GM21737 (cell line): Measurements from ENCODE around the gene TMEM86B.
"Not testable (repeated sequence)": the region's sequence is repeated elsewhere in the genome, so short reads cannot be mapped to it uniquely, and the experiment has no call there.

Experiments used
- ATAC-seq: cut with Tn5 transposase; IDR thresholded peaks from one replicate; pipeline ENCODE4 v1.9.1; 2021; ENCODE audit warnings: mild to moderate bottlenecking, moderate library complexity; ENCODE audit not compliant: unreplicated experiment

The TMEM86B gene

DNA sequence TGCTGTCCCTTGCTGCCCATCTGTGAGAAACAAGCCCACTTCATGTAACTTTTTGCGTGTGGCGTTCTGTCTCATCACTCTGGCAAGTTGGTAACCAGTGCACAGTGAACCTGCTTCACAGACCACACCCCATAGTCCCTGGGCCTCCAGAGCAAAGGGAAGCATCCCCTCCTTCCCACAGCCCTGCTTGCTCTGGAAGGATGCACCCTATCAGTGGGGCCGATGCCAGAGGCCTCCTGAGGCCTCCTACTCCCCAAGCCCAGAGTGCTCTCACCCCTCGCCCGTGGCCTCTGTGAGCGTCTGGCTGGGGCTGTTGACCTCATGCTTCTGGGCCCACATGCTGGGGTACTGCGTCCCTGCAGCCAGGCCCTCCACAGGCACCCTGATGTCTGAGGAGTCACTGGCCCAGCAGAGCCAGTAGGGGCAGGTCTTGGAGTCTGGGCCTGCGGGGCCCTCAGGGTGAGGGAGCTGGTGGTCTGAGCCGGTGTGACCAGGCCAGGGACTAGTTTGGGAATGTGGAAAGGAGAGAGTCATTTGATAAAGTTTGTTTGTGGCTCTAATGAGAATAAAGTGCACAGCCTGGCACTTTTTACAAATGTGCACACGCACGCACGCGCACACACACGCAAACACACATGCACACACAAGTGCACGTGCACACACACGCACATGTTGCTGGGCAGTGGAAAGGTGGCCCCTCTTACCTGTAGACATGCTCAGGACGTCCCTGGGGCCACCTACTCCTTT is 5.1 kb downstream of the TMEM86B start:
- ATAC-seq, result no peak

DNA sequence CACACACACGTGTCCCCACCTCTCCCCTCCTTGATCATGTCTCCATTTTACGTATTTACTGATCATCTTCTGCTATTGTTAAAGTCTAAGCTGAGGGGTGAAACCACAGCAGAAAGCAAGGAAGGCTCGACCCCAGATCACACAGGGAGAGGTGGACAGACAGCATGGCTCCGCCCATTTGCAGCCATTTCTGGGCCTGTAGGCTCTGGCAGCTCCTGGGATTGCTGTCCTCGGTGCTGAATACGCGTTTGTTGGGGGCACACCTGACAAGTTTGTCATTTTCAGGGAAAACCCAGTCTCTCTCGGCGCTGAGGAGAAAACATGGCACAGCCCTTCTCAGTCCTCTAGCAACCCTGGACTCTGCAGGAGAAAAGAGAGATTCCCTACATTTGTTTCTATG is 8.0 kb downstream of the TMEM86B start:
- ATAC-seq, result no peak

DNA sequence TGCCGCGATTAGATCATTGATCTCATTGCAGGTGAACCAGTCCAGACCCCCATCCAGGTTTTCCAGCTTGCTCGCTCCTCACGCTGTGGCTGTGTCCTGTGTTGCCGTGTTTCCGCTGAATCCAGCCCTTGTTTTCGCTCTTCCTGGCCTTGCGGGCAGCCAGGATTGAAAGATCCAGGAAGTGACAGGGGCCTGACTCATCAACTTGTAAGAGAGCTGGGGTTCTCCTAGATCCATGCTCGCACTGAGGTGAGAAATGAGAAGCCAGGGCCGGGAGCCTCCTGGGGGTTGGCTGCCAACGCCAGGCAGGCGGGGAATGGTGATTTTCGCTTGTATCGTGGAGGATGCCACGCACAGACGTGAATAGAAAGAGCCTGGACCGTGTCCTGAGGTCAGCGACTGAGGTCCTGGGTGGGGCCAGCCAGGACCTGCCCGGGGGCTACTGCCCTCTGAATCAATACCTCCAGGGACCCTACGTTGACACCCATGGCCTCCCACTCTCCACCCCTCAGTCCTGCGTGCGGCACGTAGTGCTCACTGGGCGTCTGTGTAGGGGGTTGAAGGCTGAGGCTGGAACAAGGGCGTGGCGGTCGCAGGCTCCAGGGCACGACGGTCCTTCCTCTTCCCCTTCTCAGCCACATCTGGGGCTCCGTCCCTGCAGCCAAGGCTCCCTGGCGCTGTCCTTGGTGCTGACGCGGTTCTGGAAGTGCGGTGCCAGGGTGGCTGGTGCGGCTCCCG is 11.9 kb downstream of the TMEM86B start:
- ATAC-seq, result no peak

DNA sequence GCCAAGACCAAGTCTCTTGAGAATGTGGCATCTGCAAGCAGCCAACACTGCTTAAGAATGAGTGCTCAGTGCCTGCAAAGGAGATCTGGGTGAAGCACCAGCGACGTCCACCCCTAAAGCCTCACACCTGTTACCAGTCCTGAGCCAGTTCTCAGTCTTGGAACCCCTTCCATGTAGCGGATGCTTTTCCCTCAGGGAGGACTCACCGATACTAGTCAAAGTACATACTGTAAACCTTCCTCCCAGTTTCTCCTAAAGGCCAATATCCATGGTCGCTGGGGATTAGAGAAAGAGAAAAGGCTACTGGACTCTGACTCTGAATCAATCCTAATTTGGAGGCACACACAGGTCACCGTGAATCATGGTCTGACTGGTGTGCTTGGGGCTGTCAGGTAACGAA is 15.0 kb downstream of the TMEM86B start:
- ATAC-seq, result no peak

DNA sequence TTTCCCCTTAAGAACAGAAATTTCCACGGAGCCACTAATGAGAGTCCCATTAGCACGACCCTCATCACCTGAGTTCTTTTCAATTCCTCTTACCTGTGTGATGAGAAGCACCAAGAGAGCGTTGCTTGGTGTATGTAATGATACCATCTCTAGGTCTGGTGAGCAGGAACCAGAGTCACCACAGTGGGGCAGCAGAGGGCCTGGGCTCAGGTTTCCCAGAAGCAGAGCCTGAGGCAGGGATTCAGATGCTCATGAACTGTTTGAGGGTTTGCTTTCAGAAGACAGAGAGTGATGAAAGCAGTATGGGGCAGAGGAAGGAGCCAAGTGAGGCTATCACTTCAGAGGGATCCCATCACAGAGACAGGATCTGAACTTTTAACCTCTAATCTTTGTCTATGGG is 16.1 kb downstream of the TMEM86B start:
- no peak for ATAC-seq

DNA sequence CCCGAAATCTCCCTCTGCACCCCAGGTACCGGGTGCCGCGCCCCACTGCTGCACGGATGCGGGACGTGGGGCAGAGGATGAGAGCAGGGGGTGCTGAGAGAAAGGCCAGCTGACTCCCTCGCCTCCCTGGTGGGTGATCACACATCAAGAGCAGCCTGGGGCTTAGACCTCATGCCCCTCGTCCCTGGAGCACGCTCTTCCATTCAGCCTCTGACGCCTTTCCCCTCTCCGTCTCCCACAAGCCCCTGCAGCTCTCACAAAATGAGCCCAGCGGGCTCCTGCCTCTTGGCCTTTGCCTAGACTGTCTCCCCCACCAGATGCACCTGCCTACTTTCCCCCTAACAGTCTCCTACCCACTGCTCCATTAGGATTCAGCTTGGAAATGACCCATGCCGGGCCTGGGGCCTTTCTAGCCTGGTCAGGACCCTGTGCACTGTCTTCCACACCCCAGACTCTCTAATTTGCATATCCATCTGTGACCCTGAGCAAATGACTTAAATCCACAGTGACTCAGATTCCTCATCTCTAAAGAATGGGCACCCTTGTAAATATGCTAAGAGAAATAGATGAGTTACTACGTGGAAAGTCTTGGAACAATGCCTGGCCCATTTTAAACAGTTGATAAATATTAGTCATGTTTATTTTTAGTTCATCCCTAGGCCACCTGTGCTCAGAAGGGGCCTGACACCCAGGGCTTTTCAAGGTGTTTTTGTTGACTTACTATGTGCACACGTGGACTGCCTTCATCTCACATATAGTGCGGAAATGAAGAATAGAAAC is 18.7 kb downstream of the TMEM86B start:
- ATAC-seq, result no peak

DNA sequence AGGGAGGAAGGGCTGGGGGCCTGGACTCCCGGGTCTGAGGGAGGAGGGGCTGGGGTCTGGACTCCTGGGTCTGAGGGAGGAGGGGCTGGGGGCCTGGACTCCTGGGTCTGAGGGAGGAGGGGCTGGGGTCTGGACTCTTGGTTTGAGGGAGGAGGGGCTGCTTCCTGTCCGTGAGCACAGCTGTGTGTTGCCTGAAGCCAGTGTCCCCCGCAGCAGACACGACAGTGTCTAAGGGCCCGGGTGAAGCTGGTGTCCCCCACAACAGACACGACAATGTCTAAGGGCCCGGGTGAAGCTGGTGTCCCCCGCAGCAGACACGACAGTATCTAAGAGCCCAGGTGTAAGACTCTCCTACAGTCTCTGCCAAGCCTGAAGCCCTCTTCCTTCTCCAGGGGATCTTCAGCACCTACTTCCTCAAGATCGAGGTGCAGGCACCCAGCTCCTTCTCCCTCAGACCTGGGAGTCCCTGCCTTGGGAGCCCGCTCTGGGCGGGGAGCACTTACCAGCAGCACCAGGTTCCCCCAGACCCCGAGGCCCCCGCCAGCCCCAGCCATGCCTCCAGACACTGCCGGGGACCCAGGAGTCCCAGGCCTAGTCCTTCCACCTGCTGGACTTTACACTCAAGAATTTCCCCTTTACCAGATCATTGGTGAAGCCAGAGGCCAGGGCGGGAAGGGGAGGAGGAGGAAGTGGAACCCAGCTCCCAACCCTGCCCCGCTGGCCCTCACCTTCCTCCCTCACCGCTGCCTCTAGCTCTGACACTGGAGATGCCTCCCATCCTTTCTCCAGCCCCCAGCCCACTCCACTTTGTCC is 19.5 kb downstream of the TMEM86B start, which contains the start of gene PTPRH:
Gene PTPRH, minus strand, starts transcription at position 622 of the 813 bp plus-strand sequence. Its CDS starts 68 bp downstream, at position 554.
- no peak for ATAC-seq

DNA sequence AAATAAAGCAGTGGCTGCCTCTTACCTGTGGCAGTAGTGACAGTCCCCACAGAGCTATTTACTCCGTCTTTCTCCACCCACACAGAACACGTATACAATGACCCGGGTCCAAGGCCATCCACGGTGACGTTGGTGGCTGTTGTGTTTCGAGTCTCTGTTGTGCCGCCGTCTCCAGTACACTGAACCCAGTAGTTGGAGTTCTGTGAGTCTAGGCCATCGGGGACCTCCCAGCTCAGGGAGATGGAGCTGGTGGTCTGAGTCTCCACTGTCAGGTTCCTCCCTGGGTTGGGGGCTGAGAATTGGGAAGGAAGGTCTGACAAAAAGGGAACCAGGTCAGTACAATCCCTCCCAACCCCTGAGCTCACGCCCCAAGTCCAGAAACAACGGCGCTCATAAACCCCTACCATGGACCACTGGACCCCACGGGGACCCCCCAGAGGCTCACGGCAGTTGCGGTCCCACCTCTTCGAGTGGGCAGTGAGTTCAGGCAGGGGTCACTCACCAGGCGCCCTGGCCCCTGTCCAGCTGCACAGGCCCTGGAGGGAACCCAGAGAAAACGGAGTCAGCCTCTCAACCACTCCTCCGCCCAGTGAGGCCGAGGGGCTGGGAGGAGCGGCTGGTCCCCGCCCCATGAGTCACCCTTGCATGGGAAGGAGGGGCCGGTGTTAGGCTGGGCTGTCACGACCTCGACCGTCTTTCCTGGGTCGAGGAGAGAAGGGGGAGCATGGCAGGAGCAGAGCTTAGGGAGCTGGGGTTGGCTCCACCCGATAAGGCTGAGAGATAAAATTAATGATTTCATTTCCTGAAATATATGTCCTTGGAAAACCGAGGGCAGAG is 21.7 kb downstream of the TMEM86B start:
- ATAC-seq, result no peak

DNA sequence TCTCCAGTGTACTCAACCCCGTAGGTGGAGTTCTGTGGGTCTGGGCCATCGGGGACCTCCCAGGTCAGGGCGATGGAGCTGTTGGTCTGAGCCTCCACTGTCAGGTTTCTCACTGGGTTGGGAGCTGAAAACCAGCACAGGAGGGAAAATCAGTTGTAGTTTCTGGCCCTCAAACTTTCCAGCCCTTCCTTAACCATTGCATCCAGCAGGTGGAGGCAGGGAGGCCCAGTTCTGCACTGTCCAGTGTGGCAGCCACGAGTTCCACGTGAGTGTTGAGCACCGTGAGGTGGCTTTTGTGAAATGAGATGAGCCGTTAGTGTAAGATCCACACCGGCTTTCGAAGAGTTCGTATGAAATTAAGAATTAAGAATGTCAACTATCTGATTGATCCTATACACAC is 26.4 kb downstream of the TMEM86B start:
- not testable (repeated sequence) for ATAC-seq

DNA sequence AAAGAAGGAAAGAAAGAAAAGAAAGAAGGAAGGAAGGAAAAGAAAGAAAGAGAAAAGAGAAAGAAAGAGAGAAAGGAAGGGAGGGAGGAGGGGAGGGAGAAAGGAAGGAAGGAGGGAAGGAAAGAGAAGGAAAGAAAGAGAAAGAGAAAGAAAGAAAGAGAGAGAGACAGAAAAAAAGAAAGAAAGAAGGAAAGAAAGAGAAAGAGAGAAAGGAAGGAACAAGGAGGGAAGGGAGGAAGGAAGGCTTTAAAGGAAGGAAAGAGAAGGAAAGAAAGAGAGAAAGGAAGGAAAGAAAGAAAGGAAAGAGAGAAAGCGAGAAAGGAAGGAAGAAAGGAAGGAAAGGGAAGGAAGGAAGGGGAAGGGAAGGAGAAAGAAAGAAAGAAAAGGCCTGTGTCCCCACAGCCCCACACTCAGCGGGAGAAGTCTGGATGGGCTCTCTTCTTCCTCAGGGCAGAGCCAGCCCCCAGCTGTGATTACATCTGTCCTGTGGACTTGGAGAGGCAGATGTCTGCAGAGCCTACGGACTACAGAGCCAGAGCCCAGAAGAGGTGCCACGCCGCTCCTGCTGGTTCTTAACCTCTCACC is 28.9 kb downstream of the TMEM86B start:
- ATAC-seq, result no peak

DNA sequence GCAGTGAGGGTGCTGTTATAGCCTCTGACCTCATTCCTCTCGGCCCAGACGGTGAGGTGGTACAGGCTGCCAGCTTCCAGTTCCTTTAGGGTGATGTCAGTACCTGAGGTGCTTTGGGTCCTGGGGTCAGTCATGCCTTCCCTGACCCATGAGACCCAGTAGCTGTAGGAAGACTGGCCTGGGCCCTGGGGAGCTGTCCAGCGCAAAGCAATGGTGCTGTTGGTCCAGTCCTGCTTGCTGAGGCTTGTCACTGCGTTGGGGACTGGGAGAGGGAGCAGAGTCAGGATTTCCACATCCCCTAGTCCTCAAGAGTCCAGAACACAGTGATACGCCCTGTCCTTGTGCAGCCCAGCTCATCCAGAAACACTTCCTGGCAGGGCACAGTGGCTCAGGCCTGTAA is 29.9 kb downstream of the TMEM86B start:
- ATAC-seq, result no peak

DNA sequence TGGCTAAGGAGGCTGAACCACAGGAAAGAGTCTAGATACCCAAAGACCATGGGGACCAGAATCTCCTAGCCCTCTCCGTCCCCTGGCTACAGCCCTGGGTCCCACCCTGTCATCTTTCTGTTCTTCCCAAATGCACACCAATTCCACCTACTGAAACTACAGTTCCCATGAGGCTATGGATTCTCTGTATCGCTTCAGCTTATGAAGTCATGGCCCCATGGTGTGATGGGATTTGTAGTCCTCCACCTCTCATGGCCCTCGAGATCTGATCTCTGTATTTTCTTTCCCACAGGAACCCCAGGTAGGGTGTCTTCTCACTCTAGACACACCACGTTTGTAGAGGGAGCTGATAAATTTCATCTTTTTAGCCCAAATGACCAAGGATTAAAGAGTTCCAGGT is 31.0 kb downstream of the TMEM86B start:
- ATAC-seq, result no peak

DNA sequence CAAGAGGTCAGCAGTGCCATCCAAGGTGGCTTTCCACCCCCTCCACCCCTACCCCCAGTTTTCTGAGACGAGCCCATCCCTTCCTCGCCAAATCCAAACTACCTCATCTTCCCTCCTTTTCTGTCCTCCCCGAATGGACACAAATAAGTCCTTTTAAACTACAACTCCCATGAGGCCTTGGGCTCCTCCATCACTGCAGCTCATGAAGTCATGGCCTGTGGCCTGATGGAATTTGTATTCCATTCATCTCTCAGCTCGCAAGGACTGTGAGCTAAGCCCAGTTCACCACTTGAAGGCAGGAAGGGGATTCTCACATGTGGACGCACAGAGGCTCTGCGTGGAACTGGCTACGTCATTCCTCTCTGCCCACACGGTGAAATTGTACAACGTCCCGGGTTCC is 31.8 kb downstream of the TMEM86B start:
- no peak for ATAC-seq

DNA sequence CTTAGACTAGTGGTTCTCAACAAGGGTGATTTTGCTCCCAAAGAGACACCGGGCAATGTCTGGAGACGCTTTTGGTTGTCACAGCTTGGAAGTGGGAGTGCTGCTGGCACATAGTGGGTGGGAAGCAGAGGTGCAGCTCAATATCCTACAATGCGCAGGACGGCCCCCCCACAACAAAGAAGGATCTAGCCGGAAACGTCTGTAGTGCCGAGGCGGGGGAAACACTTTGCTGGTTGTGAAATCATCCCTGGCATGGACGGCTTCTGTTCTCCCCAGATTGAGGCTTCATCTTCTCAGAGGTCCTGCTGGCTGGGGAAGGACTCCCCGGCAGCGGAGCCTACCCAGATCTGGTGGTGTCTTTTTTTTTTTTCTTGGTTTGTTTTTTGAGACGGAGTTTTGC is 35.1 kb downstream of the TMEM86B start:
- no peak for ATAC-seq

DNA sequence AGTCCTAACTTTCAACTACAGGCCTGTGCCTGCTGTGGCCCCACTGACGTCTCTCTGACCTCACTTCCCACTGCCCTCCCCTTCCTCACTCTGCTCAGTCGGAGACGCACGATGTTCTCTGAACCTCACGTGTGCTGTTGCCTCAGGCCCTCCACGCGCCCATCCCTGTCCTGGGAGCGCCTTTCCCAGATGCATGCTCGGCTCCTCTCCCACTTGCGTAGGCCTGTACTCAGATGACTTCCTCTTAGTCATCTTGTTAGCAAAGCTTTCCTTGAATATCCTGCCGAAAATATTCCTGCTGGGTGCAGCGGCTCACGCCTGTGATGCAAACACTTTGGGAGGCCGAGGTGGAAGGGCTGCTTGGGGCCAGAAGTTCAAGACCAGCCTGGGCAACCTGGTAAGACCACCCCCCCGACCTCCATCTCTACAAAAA is 39.1 kb downstream of the TMEM86B start:
- ATAC-seq, result no peak

DNA sequence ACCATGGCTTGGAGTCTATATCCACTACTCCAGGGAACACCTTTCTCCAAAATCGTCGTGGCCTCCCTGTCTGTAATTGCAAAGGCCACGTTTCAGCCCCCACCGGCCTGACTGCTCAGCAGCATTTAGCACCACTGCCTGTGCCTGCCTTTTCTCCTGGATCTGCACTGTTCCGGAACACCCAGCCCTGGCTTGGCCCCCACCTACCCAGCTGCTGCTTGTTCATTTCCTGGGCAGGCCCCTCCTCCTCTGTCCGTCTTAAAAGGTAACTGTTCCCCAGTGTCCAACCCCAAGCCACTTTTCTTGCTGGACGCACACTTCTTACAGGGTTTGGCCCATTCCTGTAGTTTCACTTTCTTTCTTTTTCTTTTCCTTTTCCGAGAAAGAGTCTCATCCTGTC is 39.9 kb downstream of the TMEM86B start:
- ATAC-seq, result no peak

DNA sequence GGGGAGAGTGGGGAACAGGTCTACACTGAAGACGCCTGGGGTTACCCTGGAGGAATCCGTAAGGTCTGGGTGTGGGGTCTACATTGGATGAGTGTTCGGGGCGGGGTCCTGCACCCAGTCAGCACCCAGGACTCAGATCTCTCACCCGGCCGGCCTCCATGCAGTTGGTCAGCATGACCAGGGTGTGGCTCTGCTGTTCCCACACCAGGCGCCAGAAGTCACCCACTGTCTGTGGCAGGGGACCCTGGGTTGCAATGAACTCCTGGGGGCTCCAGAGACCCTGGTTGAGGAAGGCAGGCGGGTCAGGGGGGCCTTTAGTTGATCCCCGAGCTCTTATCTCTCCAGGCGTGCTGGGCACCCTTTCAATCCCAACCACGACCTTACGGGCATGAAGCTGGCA is 42.5 kb downstream of the TMEM86B start:
- ATAC-seq, result no peak

DNA sequence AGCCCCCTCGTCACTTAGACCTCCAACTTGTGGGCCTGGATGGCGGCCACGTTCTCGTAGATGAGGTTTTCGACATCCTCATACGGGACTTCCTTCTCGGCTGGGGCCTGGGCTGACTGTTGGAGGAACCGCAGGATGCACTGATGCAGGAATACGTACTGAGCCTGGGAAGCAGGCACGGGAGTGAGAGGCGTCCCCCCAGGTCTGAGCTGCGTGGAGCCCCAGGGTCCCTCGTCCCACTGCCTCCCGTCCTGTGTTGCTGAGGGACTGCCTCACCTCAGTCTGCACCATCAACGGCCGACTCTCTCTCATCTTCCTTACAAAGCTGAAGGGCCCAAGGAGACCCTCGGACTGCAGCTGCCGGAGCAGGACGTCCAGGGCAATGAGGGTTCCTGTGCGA is 46.8 kb downstream of the TMEM86B start:
- no peak for ATAC-seq
